ELR (cell line): Measurements from ENCODE around the gene TXNDC8.
"Not testable (repeated sequence)": the region's sequence is repeated elsewhere in the genome, so short reads cannot be mapped to it uniquely, and the experiment has no call there.

Experiments
- DNase-seq: peaks from one replicate; pipeline ENCODE4 v3.0.0-alpha.2; 2015; ENCODE audit warnings: low read depth

The TXNDC8 gene

GRCh38 chr9:110337727-110338126 is at the start of gene TXNDC8:
TSS of gene TXNDC8 (minus strand) at chr9:110337863.
- no peak for DNase-seq

GRCh38 chr9:110383491-110383890 is 45.8 kb upstream of the TXNDC8 start:
- DNase-seq, result no peak

DNA sequence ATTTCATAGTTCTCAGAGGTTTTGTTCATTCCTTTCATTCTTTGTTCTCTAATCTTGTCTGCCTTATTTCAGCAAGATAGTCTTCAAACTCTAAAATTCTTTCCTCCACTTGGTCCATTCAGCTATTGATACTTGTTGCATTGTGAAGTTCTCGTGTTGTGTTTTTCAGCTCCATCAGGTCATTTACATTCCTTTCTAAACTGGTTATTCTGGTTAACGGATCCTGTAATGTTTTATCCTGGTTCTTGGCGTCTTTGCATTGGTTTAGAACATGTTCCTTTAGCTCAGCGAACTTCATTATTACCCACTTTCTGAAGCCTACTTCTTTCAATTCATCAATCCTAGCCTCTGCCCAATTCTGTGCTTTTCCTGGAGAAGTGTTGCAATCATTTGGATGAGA is 45.1 kb upstream of the TXNDC8 start:
- no peak for DNase-seq

GRCh38 chr9:110371411-110372007 is 33.8 kb upstream of the TXNDC8 start:
- DNase-seq, result no peak

DNA sequence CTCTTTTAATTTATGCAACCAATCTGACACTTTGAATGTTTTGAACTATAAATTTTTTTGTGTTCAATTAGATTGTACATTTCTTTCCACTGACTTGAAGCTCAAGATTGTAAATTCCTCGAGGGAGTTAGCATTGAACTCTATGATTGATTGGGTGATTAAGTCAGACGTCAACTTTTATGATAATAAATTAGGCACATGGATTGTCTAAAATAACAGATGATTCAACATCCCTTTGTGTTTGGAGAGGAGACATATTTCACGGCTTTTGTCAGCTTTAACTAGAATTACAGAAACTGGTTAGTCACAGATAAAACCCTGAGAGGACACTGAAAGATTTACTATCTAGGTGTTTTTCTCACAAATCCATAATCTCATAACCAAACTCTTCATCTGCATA is 32.7 kb upstream of the TXNDC8 start:
- DNase-seq, result peak; percentile 59

DNA sequence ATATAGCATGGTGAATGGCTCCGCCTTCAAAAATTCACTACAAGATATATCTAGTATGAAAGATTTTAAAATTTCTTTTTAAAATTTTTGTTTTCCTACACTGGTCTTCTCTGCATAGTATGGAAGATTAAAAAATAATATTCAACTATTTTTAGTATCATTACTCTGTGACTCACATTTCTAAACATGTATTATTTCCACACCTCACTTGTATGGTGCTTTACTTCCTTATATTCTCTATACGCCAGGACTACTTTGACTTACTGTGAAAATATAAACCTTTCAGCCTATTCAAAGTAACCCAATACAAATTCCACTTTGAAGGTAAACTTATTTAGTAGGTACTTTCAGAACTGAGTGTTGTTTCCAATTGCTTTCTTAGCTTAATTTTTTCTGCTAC is 26.8 kb upstream of the TXNDC8 start:
- no peak for DNase-seq

GRCh38 chr9:110358992-110359391 is 21.3 kb upstream of the TXNDC8 start:
- DNase-seq, result not testable (repeated sequence)

DNA sequence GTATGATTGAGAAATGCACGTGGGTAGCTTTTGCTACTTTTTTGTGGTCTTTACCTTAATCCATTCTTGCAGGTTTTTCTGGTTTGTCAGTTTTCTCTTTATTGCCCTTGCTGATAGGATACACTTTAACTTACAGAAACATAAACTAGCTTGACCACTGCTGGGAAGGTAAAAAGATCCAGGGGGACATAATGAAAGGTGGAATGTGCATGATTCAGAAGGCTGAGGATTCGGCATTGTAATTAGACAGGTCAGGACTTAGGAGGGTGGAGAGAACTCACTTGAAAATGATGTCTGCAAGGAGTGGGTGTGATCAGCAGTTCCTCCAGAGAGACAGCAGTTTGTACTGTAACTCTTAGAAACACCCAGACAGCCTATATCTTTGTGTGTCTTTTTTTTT is 19.8 kb upstream of the TXNDC8 start:
- DNase-seq, result no peak

DNA sequence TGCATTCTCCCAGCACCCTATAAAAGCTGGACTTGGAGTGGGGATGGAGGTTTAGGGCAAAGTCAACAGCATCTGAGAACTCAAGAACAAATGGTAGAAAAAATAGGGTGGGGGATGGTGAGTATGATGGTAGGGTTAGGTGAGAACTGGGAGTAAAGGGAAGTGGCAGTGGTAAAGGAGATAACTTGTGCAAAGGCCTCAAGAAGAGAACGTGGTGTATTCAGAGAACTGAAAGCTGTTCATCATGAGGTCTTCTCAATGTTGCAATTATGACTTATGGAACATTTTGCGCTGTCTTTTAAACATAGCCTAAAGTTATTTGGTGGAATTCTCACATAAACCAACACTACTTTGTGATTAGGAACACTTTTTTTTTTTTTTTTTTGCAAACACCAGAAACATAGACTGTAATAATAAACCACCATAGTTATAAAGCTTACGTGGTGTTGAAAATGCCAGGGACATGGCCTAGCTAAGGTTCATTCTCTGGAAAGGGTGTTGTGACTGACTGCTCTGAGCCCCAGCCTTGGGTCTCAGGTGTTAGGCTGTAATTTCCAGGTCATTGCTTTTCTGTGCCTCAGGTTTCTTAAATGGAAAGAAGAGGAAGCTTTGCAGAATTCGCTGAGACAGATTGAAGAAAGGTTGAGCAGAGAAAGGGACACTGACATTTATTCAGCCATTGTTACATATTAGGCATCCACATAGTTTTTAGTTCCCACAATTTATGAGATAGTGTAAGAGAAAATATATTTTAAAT is 19.2 kb upstream of the TXNDC8 start:
- DNase-seq, result no peak

GRCh38 chr9:110355911-110356310 is 18.2 kb upstream of the TXNDC8 start:
- DNase-seq, result no peak

DNA sequence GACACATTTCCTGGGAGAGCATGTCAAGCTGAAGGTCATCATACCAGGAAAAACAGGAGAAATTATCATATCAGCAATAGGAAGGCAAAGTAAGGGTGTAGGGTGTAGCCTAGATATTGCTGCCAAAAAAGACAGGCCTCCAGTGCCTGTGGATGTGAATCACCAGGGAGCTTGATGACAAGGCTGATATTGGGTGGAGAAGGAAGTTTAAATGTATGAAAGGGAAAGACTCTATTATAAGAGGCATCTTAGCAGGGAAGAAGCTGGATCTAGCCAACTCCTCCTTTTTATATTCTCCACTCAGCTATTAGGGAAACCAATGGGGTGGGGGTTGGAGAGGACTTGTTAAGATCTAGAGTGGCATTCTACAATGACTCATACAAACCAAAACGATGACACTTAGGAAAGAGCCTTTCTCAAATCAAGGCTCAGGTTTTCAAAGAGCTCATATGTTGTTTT is 13.4 kb upstream of the TXNDC8 start:
- peak; percentile 74 for DNase-seq

DNA sequence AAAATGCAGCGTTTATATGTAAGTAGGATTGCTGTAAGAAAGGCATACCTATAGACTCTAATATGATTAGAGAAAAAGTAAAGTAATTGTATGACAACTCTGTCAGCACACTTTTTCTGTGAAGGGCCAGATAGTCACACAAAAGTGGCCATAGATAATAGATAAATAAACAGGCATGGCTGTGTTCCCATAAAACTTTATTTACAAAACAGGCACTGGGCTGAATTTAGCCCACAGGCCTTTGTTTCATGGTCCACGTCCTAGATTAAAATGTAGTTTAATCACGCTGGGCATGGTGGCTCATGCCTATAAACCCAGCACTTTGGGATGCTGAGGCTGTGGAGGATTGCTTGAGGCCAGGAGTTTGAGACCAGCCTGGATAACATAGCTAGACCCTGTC is 8.7 kb upstream of the TXNDC8 start:
- no peak for DNase-seq

- DNase-seq, result no peak
These were observed 7.2 kb upstream of the TXNDC8 start for GRCh38 chr9:110344821-110345220.

DNA sequence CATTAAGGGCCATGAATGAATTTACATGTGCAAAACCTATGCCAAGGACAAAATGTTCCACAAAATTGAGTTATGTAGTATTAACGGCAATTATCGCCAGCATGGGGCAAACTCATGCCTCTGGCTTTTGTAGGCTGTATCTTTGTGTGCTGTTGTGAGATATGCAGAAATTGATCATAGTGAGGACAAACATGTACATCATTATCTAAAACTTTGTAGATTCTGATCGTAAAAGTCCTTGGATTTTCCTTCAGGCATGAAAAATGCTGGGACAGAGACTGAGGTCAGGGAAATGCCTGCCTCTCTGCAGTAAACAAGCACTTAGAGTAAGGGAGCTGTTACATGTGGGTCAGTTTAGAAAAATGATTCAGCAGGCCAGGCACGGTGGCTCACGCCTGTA is 5.9 kb upstream of the TXNDC8 start:
- DNase-seq, result no peak

GRCh38 chr9:110340306-110340705 is 2.6 kb upstream of the TXNDC8 start:
- peak; percentile 40 for DNase-seq

GRCh38 chr9:110338143-110338542 is 480 bp upstream of the TXNDC8 start:
- DNase-seq, result no peak

GRCh38 chr9:110336363-110336762 is 1.3 kb downstream of the TXNDC8 start:
- DNase-seq, result no peak

GRCh38 chr9:110334871-110335270 is 2.8 kb downstream of the TXNDC8 start:
- no peak for DNase-seq

DNA sequence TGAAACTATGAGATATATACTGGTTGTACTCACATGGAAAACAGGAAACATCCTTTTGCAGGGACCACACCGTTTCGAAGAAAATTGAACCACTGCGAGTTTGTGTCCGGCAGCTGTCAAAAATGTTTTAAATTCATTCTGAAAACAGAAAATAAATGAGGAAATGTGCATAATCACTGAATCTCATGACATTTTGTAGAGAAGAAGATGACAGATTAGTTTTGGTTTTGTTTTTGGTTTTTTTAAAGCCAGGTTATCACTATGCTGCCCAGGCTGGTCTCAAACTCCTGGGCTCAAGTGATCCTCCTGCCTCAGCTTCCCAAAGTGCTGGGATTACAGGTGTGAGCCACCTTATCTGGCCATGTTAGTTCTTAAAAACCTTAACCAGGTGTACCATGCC is 3.5 kb downstream of the TXNDC8 start:
- no peak for DNase-seq

- no peak for DNase-seq
These were observed 4.9 kb downstream of the TXNDC8 start for GRCh38 chr9:110332766-110333165.

- no peak for DNase-seq
These were observed 7.1 kb downstream of the TXNDC8 start for GRCh38 chr9:110330484-110331105.

- DNase-seq, result no peak
These were observed 7.9 kb downstream of the TXNDC8 start for GRCh38 chr9:110329639-110330230.

- DNase-seq, result no peak
These were observed 8.9 kb downstream of the TXNDC8 start for GRCh38 chr9:110328763-110329162.
